Measurements from ENCODE around the gene DGCR2. TPM values are rescaled to one million over a fixed set of nuclear protein-coding genes. Genes with fewer than 3 reads are reported as not detected.

Gene DGCR2
- total RNA-seq, 2 donors from 2014 or later: 94.3 to 107 TPM

DNA sequence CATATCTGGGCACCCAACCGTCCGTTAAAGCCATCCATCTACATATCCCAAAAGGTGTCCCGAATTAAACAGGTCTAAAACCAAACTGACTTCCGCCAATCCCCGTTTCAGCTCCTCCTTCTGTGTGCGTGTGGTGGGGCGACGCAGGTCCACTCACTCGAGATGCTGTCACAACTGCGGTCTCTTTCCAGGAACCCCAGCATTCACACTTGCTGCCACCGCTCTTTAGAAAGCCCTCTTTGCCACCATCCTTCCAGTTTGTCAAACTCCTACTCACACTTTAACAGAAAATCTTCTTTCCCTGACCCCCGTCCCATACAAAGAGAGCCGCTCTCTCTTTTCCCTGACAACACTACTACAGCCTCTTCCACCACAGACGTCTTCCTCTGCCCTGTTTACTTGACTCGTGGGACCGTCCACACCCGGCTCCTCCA is 21.8 kb upstream of the DGCR2 start:
- no peaks in the 10 kb centered on the region for H3K9me3 ChIP-seq
- H3K4me3 ChIP-seq: peak overlapping the region; percentile 63 to 64
- peaks cover 4% of the 10 kb centered on the region for H3K27me3 ChIP-seq (replicated peaks; ENCODE audit: insufficient read depth)
- intact Hi-C loops (cut with DNase I): loop anchor here (10.0 kb wide), 1 partner anchor 331 kb away; the partner anchor contains the start of genes CDC45 and UFD1
- DNase-seq (ENCODE audit: low spot score): no peak
- peak overlapping the region; percentile 53 to 63 for H3K27ac ChIP-seq
- H3K4me1 ChIP-seq (replicated peaks): peaks cover 3% of the 10 kb centered on the region
- H3K36me3 ChIP-seq: peaks cover 0 to 9% of the 10 kb centered on the region in 2 donors
- TF ChIP-seq, protein P1, sequence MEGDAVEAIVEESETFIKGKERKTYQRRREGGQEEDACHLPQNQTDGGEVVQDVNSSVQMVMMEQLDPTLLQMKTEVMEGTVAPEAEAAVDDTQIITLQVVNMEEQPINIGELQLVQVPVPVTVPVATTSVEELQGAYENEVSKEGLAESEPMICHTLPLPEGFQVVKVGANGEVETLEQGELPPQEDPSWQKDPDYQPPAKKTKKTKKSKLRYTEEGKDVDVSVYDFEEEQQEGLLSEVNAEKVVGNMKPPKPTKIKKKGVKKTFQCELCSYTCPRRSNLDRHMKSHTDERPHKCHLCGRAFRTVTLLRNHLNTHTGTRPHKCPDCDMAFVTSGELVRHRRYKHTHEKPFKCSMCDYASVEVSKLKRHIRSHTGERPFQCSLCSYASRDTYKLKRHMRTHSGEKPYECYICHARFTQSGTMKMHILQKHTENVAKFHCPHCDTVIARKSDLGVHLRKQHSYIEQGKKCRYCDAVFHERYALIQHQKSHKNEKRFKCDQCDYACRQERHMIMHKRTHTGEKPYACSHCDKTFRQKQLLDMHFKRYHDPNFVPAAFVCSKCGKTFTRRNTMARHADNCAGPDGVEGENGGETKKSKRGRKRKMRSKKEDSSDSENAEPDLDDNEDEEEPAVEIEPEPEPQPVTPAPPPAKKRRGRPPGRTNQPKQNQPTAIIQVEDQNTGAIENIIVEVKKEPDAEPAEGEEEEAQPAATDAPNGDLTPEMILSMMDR (IDR thresholded peaks at IDR 0.05): no peak
- no peak for TF ChIP-seq POLR2AphosphoS5 (IDR thresholded peaks at IDR 0.05)
- TF ChIP-seq POLR2A (IDR thresholded peaks at IDR 0.05): no peak
- WGBS: 4% methylated on average over 17 of the region's 17 CpGs

DNA sequence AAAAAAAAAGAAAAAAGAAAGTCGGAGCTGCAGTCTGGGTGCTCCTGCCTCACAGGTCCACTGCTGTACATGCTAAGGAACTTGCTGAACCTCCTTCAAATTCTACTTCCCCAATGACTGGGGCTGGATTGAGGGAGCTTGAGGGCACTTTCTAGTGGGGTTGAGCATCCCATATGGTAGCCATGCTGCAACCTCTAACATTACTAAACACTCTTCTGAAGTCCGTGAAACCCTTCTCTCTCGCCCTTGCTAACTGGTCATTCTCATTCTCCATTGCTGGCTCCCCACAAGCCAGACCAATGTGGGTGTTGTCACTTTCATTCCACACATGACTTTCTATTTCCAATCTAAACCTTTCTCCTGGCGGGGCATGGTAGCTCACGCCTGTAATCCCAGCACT is 21.0 kb upstream of the DGCR2 start:
- TF ChIP-seq POLR2AphosphoS5 (IDR thresholded peaks at IDR 0.05) (no peak), POLR2A (IDR thresholded peaks at IDR 0.05) (no peak)
- TF ChIP-seq, protein P1 (IDR thresholded peaks at IDR 0.05): no peak
- Histone ChIP-seq H3K4me3 (no peak overlapping the region), H3K27me3 (replicated peaks; ENCODE audit: insufficient read depth) (no peaks in the 10 kb centered on the region), H3K4me1 (replicated peaks) (peaks cover 3% of the 10 kb centered on the region), H3K36me3 (peaks cover 0 to 13% of the 10 kb centered on the region in 2 donors), H3K27ac (no peak overlapping the region), H3K9me3 (no peaks in the 10 kb centered on the region)
- no peak for DNase-seq (ENCODE audit: low spot score)
- intact Hi-C loops (cut with DNase I): loop anchor here (10.0 kb wide), 1 partner anchor 332 kb away; the partner anchor contains the start of genes CDC45 and UFD1
- WGBS: 89% methylated on average over 5 of the region's 5 CpGs

DNA sequence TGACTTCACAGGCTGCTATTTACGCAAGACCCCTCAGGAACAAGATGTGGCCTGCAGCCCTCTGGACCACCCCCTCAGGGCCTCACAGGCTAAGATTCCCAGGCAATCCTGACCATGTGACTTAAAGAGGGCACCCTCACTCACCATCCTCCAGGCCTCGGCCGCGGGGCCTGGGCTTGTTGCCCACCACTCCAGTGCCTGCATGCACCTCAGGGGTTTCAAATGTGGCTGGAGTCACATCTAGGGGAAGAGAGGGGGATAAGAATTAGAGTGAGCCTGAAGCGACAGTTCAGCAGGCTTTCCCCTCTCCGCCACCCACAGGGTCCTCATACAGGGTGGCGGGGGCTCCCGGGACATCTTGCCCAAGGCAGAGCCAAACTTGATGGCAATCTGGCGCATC is 20.2 kb upstream of the DGCR2 start:
- no peak for DNase-seq (ENCODE audit: low spot score)
- H3K4me1 ChIP-seq (replicated peaks): peaks cover 3% of the 10 kb centered on the region
- H3K36me3 ChIP-seq: peaks cover 0 to 13% of the 10 kb centered on the region in 2 donors
- H3K27ac ChIP-seq: no peak overlapping the region
- H3K27me3 ChIP-seq (replicated peaks; ENCODE audit: insufficient read depth): no peaks in the 10 kb centered on the region
- no peak overlapping the region for H3K4me3 ChIP-seq
- 97% methylated on average over 9 of the region's 9 CpGs for WGBS
- TF ChIP-seq POLR2A (IDR thresholded peaks at IDR 0.05) (no peak), POLR2AphosphoS5 (IDR thresholded peaks at IDR 0.05) (no peak)
- TF ChIP-seq, protein P1 (IDR thresholded peaks at IDR 0.05): no peak
- intact Hi-C loops (cut with DNase I): loop anchor here (10.0 kb wide), 1 partner anchor 332 kb away; the partner anchor contains the start of genes CDC45 and UFD1
- H3K9me3 ChIP-seq: no peaks in the 10 kb centered on the region

DNA sequence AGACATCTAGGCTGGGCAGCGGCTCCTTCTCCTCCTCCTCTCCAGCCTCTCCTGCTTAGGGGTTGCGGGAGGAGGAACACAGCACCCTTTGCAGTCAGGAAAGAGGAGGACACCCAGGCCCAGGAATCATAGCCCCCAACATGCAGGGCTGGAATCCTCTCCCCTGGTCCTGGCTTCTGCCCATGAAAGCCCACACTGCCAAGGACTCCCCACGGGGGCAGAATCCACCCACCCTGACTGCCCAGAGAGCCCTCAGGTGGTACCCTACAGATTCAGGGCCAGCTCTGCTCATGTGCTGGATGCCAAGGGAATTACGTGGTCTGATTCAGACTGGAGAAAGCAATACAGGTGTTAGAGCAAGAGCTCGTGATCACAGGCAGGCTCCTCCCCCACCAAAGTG is 17.8 kb upstream of the DGCR2 start:
- TF ChIP-seq, protein P1 (IDR thresholded peaks at IDR 0.05): no peak
- TF ChIP-seq POLR2A (IDR thresholded peaks at IDR 0.05) (no peak), POLR2AphosphoS5 (IDR thresholded peaks at IDR 0.05) (no peak)
- no peak for DNase-seq (ENCODE audit: low spot score)
- intact Hi-C loops (cut with DNase I): loop anchor here (10.0 kb wide), 1 partner anchor 335 kb away; the partner anchor contains the start of genes CDC45 and UFD1

DNA sequence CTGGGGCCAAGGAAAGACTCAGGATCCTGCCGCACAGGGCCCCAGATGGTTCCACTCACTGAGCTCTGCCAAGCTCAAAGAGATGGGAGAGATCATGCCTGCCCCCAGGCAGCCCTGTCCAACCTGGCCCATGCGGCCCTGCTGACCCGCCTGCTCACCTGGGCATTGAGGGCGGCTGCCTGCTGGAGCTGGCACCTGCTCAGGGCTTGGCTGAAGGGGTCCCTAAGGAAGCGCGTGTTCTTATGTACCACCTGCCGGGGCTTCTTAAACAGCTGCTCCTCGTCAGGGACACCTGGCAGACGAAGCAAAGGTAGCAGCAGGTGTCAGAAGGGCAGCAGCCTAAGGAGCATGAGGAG is 16.8 kb upstream of the DGCR2 start:
- no peak overlapping the region for H3K4me3 ChIP-seq
- TF ChIP-seq, protein P1 (IDR thresholded peaks at IDR 0.05): no peak
- TF ChIP-seq POLR2A (IDR thresholded peaks at IDR 0.05) (no peak), POLR2AphosphoS5 (IDR thresholded peaks at IDR 0.05) (no peak)
- H3K4me1 ChIP-seq (replicated peaks): peaks cover 3% of the 10 kb centered on the region
- intact Hi-C loops (cut with DNase I): no loop called here
- WGBS: 96% methylated on average over 9 of the region's 9 CpGs
- no peak overlapping the region for H3K27ac ChIP-seq
- H3K9me3 ChIP-seq: no peaks in the 10 kb centered on the region
- peaks cover 0 to 27% of the 10 kb centered on the region in 2 donors for H3K36me3 ChIP-seq
- no peak for DNase-seq (ENCODE audit: low spot score)
- H3K27me3 ChIP-seq (replicated peaks; ENCODE audit: insufficient read depth): no peaks in the 10 kb centered on the region

More for the DNA sequence above, 17.8 kb upstream of the DGCR2 start:
- no peaks in the 10 kb centered on the region for H3K27me3 ChIP-seq (replicated peaks; ENCODE audit: insufficient read depth)
- 88% methylated on average over 5 of the region's 5 CpGs for WGBS
- peaks cover 3% of the 10 kb centered on the region for H3K4me1 ChIP-seq (replicated peaks)
- H3K27ac ChIP-seq: no peak overlapping the region
- H3K36me3 ChIP-seq: peaks cover 0 to 18% of the 10 kb centered on the region in 2 donors
- H3K9me3 ChIP-seq: no peaks in the 10 kb centered on the region
- H3K4me3 ChIP-seq: no peak overlapping the region
